Peyer's patch (tissue), 4 donors: ENCODE results near the gene LMNTD1. TPM values are rescaled to one million over a fixed set of nuclear protein-coding genes. Genes with fewer than 3 reads are reported as not detected.
"Not testable (repeated sequence)": the region's sequence is repeated elsewhere in the genome, so short reads cannot be mapped to it uniquely, and the experiment has no call there.

Experiments used
- DNase-seq, 3 donors: peaks; one replicate each; pipeline ENCODE4 v3.0.0-alpha.2; 2017 to 2019
- H3K27ac ChIP-seq, 4 donors: fragments of 200-600 bp; sonication (generic); one replicate each; pipeline ENCODE4 v1.5.1; 2016 to 2019
- H3K27me3 ChIP-seq, 2 donors: fragments of 200-600 bp; sonication (generic); one replicate each; pipeline ENCODE4 v1.5.1; 2019
- H3K36me3 ChIP-seq, 3 donors: fragments of 200-600 bp; sonication (generic); one replicate each; pipeline ENCODE4 v1.5.1; 2016 to 2019
- H3K4me1 ChIP-seq, 4 donors: fragments of 200-600 bp; sonication (generic); one replicate each; pipeline ENCODE4 v1.5.1; 2016 to 2019
- H3K4me3 ChIP-seq, 4 donors: fragments of 200-600 bp; sonication (generic); 1 replicate in 3 of 4; 2 replicates in 1 of 4; pipeline ENCODE4 v1.5.1; 2016 to 2019; ENCODE audit warnings: mild to moderate bottlenecking in 1 of 4
- H3K9me3 ChIP-seq, 4 donors: fragments of 200-600 bp; sonication (generic); one replicate each; pipeline ENCODE4 v1.5.1; 2016 to 2019; ENCODE audit warnings: mild to moderate bottlenecking in 1 of 4
- POLR2A ChIP-seq, 2 donors: fragments of 450-650 bp; IDR thresholded peaks; one replicate each; pipeline ENCODE4 v1.5.1; 2017; ENCODE audit warnings: antibody characterized with exemption in 2 of 2, mild to moderate bottlenecking in 2 of 2, moderate library complexity in 2 of 2
- small RNA-seq, 2 donors: library from RNA; depleted of rRNA; stranded (forward); fragments of <200 nt; gene quantifications; one replicate each; pipeline ENCODE3, GENCODE V24; 2016
- total RNA-seq, 4 donors: library from RNA; depleted of rRNA; stranded (reverse); fragments of >200 nt; gene quantifications; one replicate each; pipeline ENCODE4 v1.1.0, GENCODE V29; 2016
- TF ChIP-seq, protein P1 (sequence below), 6 experiments: fragments of 450-650 bp in 4 of 6; fragments of 200-600 bp in 2 of 6; sonication (generic) in 1 of 6; IDR thresholded peaks; one replicate each; pipeline ENCODE4 v1.5.1; 2017 to 2019; ENCODE audit warnings: antibody characterized with exemption in 6 of 6, mild to moderate bottlenecking in 3 of 6, moderate library complexity in 1 of 6

The LMNTD1 gene
- total RNA-seq, 4 donors from 2014 or later = not detected

DNA sequence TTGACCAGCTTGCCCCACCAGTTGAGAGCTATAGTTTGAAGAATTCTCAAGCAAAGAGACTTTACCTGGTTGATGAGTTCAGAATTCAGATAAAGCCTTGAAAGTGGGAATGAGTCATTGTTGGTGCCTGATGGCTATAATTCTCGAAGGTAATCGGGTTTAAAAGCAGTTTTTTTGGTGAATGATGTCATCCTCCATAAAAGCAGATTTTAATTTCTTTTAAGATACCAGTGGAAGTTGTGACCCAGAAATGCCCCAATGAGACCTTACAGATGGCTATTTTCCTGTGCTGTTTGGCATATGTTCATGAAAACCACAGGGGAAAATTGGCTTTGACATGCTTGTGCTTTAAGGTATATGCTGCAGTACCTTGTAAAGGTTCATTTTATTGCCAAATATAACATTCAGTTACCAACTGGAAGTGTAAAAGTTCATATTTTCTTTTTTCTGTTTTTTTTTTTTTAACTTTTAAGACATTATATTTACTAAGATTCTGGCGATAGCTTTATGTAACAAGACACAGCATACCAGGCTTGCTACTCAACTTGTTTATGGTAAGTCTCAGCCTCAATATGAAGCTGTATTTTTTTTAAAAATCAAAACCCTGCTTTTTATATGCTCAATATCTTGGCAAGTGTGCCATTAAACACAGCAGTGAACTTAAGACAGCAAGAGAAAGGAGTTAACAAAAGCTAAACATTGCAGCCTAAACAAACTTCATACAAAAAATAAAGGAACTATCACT, 119.3 kb downstream of the LMNTD1 start:
- TF ChIP-seq POLR2A (IDR thresholded peaks at IDR 0.05) = no peak
- TF ChIP-seq, protein P1, sequence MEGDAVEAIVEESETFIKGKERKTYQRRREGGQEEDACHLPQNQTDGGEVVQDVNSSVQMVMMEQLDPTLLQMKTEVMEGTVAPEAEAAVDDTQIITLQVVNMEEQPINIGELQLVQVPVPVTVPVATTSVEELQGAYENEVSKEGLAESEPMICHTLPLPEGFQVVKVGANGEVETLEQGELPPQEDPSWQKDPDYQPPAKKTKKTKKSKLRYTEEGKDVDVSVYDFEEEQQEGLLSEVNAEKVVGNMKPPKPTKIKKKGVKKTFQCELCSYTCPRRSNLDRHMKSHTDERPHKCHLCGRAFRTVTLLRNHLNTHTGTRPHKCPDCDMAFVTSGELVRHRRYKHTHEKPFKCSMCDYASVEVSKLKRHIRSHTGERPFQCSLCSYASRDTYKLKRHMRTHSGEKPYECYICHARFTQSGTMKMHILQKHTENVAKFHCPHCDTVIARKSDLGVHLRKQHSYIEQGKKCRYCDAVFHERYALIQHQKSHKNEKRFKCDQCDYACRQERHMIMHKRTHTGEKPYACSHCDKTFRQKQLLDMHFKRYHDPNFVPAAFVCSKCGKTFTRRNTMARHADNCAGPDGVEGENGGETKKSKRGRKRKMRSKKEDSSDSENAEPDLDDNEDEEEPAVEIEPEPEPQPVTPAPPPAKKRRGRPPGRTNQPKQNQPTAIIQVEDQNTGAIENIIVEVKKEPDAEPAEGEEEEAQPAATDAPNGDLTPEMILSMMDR (IDR thresholded peaks at IDR 0.05) = no peak
- Histone ChIP-seq H3K27ac (no peak overlapping the region), H3K9me3 (no peaks in the 10 kb centered on the region), H3K27me3 (no peaks in the 10 kb centered on the region), H3K36me3 (no peaks in the 10 kb centered on the region), H3K4me3 (no peak overlapping the region), H3K4me1 (no peaks in the 10 kb centered on the region)
- no peak for DNase-seq

DNA sequence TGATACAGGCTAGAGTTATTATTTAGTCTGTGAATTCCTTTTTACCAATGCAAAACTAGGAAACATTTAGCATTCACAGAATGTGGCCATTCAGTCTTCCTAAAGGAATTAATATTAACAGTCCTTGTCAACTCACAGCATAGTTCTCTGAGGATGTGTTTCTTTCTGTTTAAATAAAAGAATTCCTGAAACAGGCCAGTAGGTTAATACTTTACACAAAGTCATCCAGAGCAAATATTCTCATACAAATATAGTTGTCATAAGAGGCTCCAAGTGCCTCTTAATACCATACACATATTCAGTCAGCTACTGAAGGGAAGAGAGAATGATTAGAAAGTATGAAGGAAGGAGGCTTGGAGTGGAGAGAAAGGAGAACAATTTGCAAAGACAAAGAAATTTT, 120.1 kb downstream of the LMNTD1 start:
- Histone ChIP-seq H3K27ac (no peak overlapping the region), H3K27me3 (no peaks in the 10 kb centered on the region), H3K9me3 (no peaks in the 10 kb centered on the region), H3K4me1 (no peaks in the 10 kb centered on the region), H3K36me3 (no peaks in the 10 kb centered on the region), H3K4me3 (no peak overlapping the region)
- no peak for DNase-seq
- TF ChIP-seq, protein P1 (IDR thresholded peaks at IDR 0.05) = no peak
- no peak for TF ChIP-seq POLR2A (IDR thresholded peaks at IDR 0.05)

DNA sequence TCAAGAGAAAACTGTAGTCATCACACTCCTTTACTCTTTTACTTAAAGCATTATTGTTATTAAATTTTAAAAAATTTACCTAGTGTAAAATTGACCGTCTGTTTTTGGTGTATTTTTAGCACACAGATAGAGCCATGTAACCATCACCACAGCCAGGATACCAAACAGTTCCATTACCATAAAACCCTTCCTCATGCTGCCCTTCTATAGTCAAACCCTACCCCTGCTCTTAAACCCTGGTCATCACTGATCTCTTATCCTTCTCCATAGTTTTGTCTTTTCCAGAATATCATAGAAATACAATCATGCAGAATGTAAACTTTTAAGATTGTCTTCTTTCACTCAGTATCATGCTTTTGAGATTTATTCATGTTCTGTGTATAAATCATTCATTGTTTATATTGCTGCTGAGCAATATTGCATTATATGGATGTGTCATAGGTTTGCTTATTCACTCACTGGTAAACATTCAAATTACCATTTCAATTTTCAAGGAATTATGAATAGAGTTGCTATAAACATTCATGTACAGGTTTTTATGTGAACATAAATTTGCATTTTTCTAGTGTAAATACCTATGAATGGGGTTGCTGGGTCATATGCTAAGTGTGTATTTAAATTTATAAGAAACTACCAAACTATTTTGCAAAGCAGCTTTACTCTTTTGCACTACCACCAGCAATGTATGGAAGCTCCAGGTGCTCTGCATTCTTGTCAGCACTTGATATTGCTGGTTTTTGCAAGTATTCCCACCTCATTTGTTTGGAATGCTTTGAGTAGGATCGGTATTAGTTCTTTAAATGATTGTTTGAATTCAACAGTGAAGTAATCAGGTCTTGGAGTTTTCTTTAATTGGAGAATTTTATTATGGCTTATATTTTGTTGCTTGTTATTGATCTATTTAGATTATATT, 125.5 kb downstream of the LMNTD1 start:
- Histone ChIP-seq H3K4me3 (no peak overlapping the region), H3K9me3 (no peaks in the 10 kb centered on the region), H3K27ac (no peak overlapping the region), H3K36me3 (no peaks in the 10 kb centered on the region), H3K4me1 (peaks cover 0 to 6% (median 0%) of the 10 kb centered on the region in 4 donors), H3K27me3 (no peaks in the 10 kb centered on the region)
- DNase-seq = no peak
- TF ChIP-seq, protein P1 (IDR thresholded peaks at IDR 0.05) = no peak
- no peak for TF ChIP-seq POLR2A (IDR thresholded peaks at IDR 0.05)

DNA sequence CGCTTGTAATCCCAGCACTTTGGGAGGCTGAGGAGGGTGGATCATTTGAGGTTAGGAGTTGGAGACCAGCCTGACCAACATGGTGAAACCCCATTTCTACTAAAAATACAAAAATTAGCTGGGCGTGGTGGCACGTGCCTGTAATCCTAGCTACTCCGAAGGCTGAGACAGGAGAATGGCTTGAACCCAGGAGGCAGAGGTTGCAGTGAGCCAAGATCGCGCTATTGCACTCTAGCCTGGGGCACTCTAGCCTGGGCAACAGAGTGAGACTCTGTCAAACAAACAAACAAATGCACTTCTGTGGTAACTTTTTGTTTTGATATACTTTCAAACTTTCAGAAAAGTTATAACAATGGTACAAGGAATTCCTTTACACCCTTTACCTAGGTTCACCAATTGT, 126.3 kb downstream of the LMNTD1 start:
- not testable (repeated sequence) for H3K4me3 ChIP-seq, H3K27ac ChIP-seq, H3K4me1 ChIP-seq, H3K27me3 ChIP-seq, DNase-seq, H3K36me3 ChIP-seq, H3K9me3 ChIP-seq

Small RNA genes within 50 kb of the gene (small RNA-seq; reads per million reads assigned to genes)
- gene TUBB4BP1 = 0 reads per million in 2 donors
